AG08396 (cell line): Measurements from ENCODE around the gene ZNF574.

Experiments
- DNase-seq: peaks from one replicate; pipeline ENCODE4 v3.0.0; 2012; ENCODE audit warnings: low spot score, mixed read lengths

The ZNF574 gene

GRCh38 chr19:42054205-42054604, 21.8 kb upstream of the ZNF574 start:
- no peak for DNase-seq

- DNase-seq: no peak
These were observed 18.1 kb upstream of the ZNF574 start for GRCh38 chr19:42057846-42058245.

DNA sequence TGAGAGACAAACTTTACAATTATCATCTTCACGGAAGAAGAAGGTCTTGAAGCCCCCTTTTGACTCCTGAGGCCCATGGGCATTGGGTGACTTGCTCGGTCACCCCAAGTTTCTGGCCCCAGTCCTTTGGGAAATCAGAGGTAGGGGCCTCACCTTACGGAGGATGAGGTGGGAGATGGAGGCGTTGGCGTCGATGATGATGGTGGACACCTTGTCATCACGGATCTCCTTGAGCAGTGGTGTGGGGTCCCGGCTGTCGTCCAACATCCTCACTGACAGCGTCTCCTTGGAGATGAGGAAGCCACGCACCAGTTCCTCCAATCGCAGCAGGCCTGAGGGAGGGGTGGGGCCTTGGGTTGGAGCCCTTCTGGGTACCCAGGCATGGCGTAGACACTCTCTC, 16.8 kb upstream of the ZNF574 start:
- DNase-seq: no peak

DNA sequence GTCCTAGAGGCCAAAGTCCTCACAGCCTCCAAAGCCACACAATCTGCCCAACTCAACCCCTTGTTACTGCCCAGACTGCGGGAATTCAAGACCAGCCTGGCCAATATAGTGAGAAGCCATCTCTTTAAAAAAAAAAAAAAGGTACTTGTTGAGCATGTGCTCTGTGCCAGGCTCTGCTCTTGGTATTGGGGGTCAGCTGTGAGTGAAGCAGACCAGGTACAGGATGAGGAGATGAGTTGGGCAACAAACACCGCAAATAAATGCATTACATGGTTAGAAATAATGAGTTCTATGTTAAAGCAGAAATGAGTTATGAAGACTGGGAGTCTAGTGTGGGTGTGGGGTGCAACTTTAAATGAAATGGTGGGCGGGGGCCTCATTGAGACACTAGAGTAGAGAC, 15.8 kb upstream of the ZNF574 start:
- no peak for DNase-seq

DNA sequence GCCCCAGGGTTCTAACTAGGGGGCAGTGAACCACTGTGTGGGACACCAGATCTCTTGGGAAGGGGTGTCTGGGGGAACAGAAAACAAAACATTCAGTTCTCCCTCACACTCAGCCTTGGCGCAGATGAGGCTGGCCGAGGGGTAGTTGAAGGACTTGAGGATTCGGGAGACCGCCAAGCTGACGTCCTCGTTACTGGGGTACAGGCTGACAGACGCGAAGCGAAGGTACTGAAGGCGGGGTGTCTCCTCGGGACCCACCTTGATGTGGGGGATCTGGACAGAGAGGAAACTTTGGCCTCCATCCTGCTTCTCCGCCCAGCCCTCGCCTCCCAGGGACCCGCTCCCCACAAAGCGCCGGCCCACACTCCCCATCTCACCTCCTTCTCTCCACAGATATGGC, 13.6 kb upstream of the ZNF574 start:
- DNase-seq: no peak

DNA sequence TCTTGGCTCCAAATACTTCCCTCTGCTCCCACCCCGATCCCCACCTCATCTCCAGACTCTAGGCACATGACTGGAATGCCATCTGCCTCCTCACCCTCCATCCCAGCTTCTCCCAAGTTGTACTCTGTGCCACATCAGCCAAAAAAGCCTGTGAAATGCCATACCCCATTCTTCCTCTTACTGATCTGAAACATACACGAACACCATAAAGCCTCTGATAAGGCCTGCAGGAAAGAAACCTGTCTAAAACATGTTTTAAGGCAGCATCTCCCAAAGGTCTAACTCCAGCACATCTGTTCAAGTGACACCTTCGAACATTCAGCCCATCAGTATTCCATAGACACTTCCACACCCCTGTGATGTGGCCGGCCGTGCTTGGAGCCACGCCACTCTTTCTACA, 11.5 kb upstream of the ZNF574 start:
- no peak for DNase-seq

GRCh38 chr19:42065051-42065450, 10.9 kb upstream of the ZNF574 start:
- DNase-seq: no peak

DNA sequence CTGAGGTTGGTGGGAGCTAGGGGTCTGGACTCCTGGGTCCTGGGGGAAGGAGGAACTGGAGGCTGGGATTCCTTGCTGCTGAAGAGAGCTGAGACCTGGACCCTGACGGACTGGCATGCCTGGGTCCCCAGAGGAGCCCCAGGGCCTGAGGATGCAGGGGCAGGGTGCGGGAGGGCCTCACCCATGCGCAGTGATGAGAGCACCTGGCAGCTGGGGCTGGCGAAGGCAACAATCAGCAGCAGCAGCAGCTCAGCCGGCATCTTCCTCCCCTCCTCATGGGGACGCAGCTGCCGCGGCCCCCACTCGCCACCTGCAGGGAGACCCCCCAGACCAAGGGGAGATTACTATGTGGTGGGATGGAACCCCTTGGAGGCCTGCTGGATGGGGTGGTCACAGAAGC, 10.5 kb upstream of the ZNF574 start:
- no peak for DNase-seq

DNA sequence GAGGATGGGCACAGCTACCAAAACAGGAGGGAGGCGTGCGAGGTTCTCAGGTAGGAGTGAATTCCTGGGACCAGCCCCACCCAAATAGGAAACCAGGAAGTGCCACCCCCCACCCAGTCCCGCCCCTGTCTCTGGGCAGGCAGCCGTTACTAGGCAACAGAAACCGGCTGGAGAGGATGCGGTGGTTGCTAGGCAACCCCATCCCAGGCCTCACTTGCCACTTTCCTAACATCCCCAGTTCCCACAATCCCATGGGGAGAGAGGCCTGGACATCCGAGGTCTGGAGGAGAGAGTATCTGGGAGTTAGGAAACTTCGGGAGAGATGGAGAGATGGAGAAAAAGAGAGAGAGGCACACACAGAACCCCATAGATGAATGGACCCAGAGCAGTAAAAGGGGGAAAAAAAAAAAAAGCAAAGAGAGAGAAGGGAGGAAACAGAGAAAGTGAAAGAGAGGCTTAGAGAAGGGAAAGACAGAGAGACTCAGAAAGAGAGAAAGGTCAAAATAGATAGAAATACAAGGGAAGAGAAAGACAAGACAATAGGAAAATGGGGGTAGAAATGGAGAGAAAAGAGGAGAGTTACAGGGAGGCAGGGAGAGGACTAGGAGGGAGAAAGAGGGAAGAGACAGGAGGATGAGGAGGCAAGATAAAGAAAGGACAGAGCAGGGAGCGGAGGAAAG, 9.8 kb upstream of the ZNF574 start:
- peak; percentile 50 for DNase-seq

DNA sequence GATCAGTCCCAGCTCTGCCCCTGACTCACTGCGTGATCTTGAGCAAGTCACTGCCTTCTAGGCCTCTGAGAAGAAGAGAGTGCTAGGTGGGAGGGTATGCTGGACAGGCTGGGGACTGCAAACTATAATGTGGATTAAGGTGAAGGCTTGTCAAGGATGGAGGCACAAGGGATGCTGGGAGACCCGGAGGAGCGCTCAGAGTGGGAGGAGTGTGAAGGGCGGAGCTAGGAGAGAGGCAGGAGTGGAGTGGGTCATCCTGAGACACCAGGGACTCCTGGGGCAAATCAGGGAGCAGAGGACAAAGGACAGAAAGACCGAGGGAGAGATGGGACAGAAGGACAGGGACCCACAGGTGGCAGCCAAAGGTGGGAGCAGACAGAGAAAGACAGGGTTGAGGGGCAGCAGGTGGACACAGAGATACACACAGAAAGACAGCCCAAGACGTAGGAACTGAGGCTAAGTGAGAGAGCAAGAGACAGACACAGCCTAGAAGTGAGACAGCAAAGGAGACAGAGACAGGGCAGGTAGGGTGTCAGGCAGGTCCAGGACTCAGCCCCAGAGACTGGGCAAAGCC, 8.6 kb upstream of the ZNF574 start:
- no peak for DNase-seq

- DNase-seq: no peak
These were observed 7.6 kb upstream of the ZNF574 start for GRCh38 chr19:42068361-42068755.

GRCh38 chr19:42068756-42069571, 7.0 kb upstream of the ZNF574 start:
- DNase-seq: no peak

GRCh38 chr19:42069619-42070351, 6.2 kb upstream of the ZNF574 start, which contains the start of gene GRIK5:
GRIK5 (minus strand) TSS chr19:42070206; CDS start chr19:42065770, 4,436 bp downstream.
- DNase-seq: no peak

DNA sequence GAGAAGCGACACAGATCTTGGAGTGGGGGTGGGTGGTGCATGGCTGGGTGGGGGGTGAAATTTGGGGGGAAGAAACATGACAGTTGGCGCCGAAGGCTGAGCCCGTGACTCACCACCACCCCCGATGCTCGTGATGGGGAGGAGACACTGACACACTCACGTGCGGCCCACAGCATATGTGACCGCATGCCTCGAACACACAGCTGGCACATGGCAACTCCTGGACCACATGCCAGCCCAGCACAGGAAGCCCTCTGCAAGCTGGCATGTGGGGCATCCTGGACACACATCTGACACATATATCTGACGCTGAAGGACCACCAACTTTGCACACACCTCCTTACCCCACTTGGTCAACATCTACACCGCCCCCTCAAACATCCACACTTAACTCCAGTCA, 4.7 kb upstream of the ZNF574 start:
- no peak for DNase-seq

DNA sequence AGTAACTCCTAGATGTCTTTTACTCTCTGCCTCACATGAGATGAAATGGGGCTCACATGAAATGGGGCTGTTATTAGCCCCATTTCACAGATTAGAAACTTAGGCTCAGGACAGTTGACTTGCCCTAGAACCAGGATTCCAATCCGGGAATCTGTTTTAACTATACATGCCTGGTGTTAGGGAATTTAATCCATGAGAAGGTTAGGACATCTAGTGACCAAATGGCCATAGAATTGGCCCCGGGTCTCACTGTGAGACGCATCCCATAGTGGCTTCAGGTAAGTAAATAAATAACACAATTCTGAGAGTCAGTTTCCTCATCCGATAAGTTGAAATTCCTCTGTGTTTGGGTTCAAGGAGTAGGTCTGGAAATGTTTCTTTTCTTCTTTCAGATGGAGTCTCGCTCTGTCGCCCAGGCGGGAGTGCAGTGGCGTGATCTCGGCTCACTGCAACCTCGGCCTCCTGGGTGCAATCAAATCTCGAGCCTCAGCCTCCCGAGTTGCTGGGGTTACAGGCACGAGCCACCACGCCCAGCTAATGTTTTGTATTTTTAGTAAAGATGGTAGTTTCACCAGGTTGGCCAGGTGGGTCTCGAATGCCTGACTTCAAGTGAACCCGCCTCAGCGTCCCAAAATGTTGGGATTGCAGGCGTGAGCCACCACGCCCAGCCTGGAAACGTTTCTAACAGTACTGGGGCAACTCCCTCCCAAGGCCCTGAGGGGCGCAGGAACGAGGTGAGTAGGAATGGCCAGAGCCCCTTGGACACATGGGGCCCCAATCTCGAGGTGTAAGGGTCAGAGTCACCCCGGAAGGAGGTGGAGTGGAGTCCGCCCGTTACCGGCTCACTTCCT, 1.2 kb upstream of the ZNF574 start:
- DNase-seq: peak; percentile 42

DNA sequence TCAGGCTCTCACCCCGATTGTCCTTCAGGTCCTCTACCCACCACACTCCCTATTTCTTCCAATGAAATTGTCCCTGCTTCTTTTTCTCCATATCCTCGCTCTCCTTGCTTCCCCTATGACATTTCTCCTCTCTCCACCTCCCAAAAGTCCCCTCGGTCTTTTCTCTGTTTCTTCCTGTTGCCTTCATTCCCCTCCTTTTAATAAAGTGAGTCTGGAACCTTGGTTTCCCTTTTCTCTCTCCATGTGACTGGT, 676 bp upstream of the ZNF574 start:
- no peak for DNase-seq

DNA sequence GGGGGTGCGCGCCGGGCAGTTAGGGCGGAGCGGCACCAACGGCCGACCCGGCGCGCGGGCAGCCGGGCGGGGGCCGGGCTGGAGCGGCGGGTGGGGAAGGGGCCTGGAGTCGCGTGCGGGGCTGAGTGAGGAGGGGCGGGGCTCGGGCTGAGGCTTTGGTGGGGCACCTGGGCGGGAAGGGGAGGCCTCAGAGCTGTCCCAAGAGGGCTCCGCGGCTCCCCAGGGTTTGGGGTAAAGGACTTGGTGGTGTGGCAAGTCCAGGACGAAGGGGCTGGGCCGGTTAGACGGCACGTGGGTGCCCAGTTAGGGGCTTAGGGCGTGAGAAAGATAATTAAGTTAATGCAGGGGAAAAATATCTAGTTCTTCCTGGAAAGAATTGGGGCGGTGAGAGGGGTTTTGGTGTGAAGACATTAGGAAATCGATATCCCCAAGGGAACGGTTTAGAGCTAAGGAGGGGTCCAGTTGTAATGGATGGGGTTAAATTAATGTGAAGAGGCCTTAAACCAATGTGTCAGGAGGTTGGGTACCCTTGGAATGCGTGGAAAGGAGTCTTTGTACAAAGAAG, 496 bp downstream of the ZNF574 start:
- DNase-seq: no peak

- no peak for DNase-seq
These were observed 2.1 kb downstream of the ZNF574 start for GRCh38 chr19:42078058-42078457.

- no peak for DNase-seq
These were observed 2.7 kb downstream of the ZNF574 start for GRCh38 chr19:42078538-42079275.

- DNase-seq: no peak
These were observed 3.3 kb downstream of the ZNF574 start for GRCh38 chr19:42079276-42079669.
